SHP77 treated with DMSO at 0.1 percent for 48 hours (cell line): Measurements from ENCODE around the gene ARHGEF10L.

Source experiments
- DNase-seq: peaks from one replicate; lab custom pipeline; 2025; lab: John Stamatoyannopoulos, UW

Gene ARHGEF10L

GRCh38 chr1:17711577-17711910 lies 172.0 kb downstream of the ARHGEF10L start:
- no peak for DNase-seq

GRCh38 chr1:17711941-17712340 lies 172.4 kb downstream of the ARHGEF10L start:
- no peak for DNase-seq

GRCh38 chr1:17713993-17714392 lies 174.5 kb downstream of the ARHGEF10L start:
- no peak for DNase-seq

- no peak for DNase-seq
Measured at GRCh38 chr1:17717594-17718535, 178.4 kb downstream of the ARHGEF10L start.

GRCh38 chr1:17719874-17720273 lies 180.4 kb downstream of the ARHGEF10L start:
- no peak for DNase-seq

- DNase-seq = no peak
Measured at GRCh38 chr1:17721444-17721843, 181.9 kb downstream of the ARHGEF10L start.

- no peak for DNase-seq
Measured at GRCh38 chr1:17723684-17724083, 184.2 kb downstream of the ARHGEF10L start.

- no peak for DNase-seq
Measured at GRCh38 chr1:17724150-17724549, 184.7 kb downstream of the ARHGEF10L start.

- no peak for DNase-seq
Measured at GRCh38 chr1:17725084-17725719, 185.7 kb downstream of the ARHGEF10L start.

GRCh38 chr1:17725811-17726582 lies 186.5 kb downstream of the ARHGEF10L start:
- no peak for DNase-seq

- no peak for DNase-seq
Measured at GRCh38 chr1:17728123-17728712, 188.7 kb downstream of the ARHGEF10L start.

GRCh38 chr1:17729248-17729647 lies 189.8 kb downstream of the ARHGEF10L start:
- no peak for DNase-seq

GRCh38 chr1:17729909-17730308 lies 190.4 kb downstream of the ARHGEF10L start:
- no peak for DNase-seq

- DNase-seq = no peak
Measured at GRCh38 chr1:17731460-17731859, 192.0 kb downstream of the ARHGEF10L start.

GRCh38 chr1:17732475-17732874 lies 193.0 kb downstream of the ARHGEF10L start:
- DNase-seq = no peak

GRCh38 chr1:17733661-17734060 lies 194.2 kb downstream of the ARHGEF10L start:
- no peak for DNase-seq

- DNase-seq = no peak
Measured at GRCh38 chr1:17734609-17735008, 195.1 kb downstream of the ARHGEF10L start.

GRCh38 chr1:17735348-17735747 lies 195.8 kb downstream of the ARHGEF10L start:
- DNase-seq = no peak

- DNase-seq = no peak
Measured at GRCh38 chr1:17735793-17736192, 196.3 kb downstream of the ARHGEF10L start.

- no peak for DNase-seq
Measured at GRCh38 chr1:17736625-17737024, 197.1 kb downstream of the ARHGEF10L start.

GRCh38 chr1:17739050-17739449 lies 199.6 kb downstream of the ARHGEF10L start:
- no peak for DNase-seq

GRCh38 chr1:17741052-17741451 lies 201.6 kb downstream of the ARHGEF10L start:
- DNase-seq = no peak
